A673 (cell line): ENCODE measurements around the gene ZNF3. TPM values are rescaled to one million over a fixed set of nuclear protein-coding genes. Genes with fewer than 3 reads are reported as not detected.

ENCODE experiments used
- BruUV-seq: library from RNA; stranded (reverse); fragments of 400-500 nt; replicated peaks from 2 replicates; lab custom pipeline; 2021; lab: Mats Ljungman, UMichigan
- CTCF ChIA-PET: fragments of 300-600 bp; sonication (Branson Sonifier 250); formaldehyde crosslinking; loops from one replicate; lab custom pipeline; 2022; ENCODE audit warnings: antibody characterized with exemption; lab: Charles Lee
- POLR2A ChIA-PET: fragments of 300-600 bp; sonication (Branson Sonifier 250); formaldehyde crosslinking; loops from one replicate; lab custom pipeline; 2022; ENCODE audit warnings: antibody characterized with exemption; ENCODE audit not compliant: low non-redundant PET; lab: Charles Lee
- DNase-seq: peaks from one replicate; pipeline ENCODE4 v3.0.0-alpha.2; 2015; ENCODE audit warnings: low spot score
- H3K27ac ChIP-seq: fragments of 200-600 bp; sonication (generic); 2 replicates; pipeline ENCODE4 v1.5.1; 2016; ENCODE audit warnings: mixed run types, low read depth, mild to moderate bottlenecking, mixed read lengths, antibody characterized with exemption, low read length; ENCODE audit not compliant: poor library complexity, severe bottlenecking
- H3K27me3 ChIP-seq: fragments of 200-600 bp; sonication (generic); replicated peaks from 2 replicates; pipeline ENCODE4 v1.6.1; 2017; ENCODE audit warnings: mixed run types, low read depth, mild to moderate bottlenecking, mixed read lengths, antibody characterized with exemption, low read length; ENCODE audit not compliant: insufficient read depth, poor library complexity
- H3K36me3 ChIP-seq: fragments of 200-600 bp; sonication (generic); 2 replicates; pipeline ENCODE4 v1.6.1; 2016; ENCODE audit warnings: mixed run types, mild to moderate bottlenecking, mixed read lengths, antibody characterized with exemption, low read length; ENCODE audit not compliant: insufficient read depth, poor library complexity, severe bottlenecking
- H3K4me1 ChIP-seq: fragments of 200-600 bp; sonication (generic); 2 replicates; pipeline ENCODE4 v1.6.1; 2017; ENCODE audit warnings: mixed run types, mild to moderate bottlenecking, mixed read lengths, antibody characterized with exemption, low read length; ENCODE audit not compliant: insufficient read depth, poor library complexity, severe bottlenecking
- H3K4me3 ChIP-seq: fragments of 200-600 bp; sonication (generic); 2 replicates; pipeline ENCODE4 v1.5.1; 2016; ENCODE audit warnings: low read depth, mixed run types, mild to moderate bottlenecking, mixed read lengths, low read length; ENCODE audit not compliant: poor library complexity, severe bottlenecking
- H3K9me3 ChIP-seq: fragments of 200-600 bp; sonication (generic); 2 replicates; pipeline ENCODE4 v1.6.1; 2016; ENCODE audit warnings: mixed run types, low read depth, mild to moderate bottlenecking, mixed read lengths, antibody characterized with exemption, low read length; ENCODE audit not compliant: poor library complexity, severe bottlenecking
- EZH2 ChIP-seq: fragments of 200-600 bp; sonication (generic); IDR thresholded peaks from 2 replicates; pipeline ENCODE4 v1.6.1; 2017; ENCODE audit warnings: borderline replicate concordance, low read depth, mild to moderate bottlenecking, mixed read lengths, antibody characterized with exemption, low read length; ENCODE audit not compliant: poor library complexity, severe bottlenecking
- intact Hi-C: fragments of 100-400 bp; cut with micrococcal nuclease; formaldehyde crosslinking; loops from one replicate; pipeline ENCODE4 v1.10.0; 2022; ENCODE audit not compliant: unreplicated experiment
- total RNA-seq: library from RNA; stranded (reverse); gene quantifications from 2 replicates; pipeline ENCODE4 v1.2.3, GENCODE V29; 2021
- TF ChIP-seq, protein P1 (sequence below): fragments of 300-800, 200-600 bp; sonication (generic); conservative IDR thresholded peaks from 2 replicates; pipeline ENCODE4 v1.5.1; 2017; ENCODE audit warnings: low read depth, mild to moderate bottlenecking, antibody characterized with exemption, low read length, moderate library complexity, mixed read lengths

The ZNF3 gene
- total RNA-seq, 1 experiment from 2014 or later, result 50.2 TPM

DNA sequence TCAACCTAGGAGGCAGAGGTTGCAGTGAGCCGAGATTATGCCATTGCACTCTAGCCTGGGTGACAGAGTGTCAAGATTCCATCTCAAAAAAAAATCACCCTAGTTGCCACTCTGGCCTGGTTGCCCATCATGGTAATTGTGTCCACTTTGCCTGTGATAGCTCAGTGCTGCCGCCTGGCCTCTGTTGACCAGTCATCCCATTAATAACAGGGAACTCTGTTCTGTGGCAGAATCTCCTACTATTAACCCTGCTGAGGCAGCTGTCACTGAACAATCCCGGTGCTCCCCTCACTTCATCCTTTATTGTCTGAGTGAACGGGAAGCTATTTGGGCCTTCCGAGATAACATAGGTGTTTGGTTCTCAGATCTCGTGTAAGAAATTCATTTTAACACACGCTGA, 14.6 kb downstream of the ZNF3 start:
- ChIA-PET POLR2A (no interaction called here), CTCF (no interaction called here)
- no TSS peak for BruUV-seq
- no peaks in the 10 kb centered on the region for H3K4me1 ChIP-seq
- DNase-seq, result no peak
- peaks cover 25% of the 10 kb centered on the region for H3K9me3 ChIP-seq
- intact Hi-C loops, result no loop called here
- TF ChIP-seq, protein P1, sequence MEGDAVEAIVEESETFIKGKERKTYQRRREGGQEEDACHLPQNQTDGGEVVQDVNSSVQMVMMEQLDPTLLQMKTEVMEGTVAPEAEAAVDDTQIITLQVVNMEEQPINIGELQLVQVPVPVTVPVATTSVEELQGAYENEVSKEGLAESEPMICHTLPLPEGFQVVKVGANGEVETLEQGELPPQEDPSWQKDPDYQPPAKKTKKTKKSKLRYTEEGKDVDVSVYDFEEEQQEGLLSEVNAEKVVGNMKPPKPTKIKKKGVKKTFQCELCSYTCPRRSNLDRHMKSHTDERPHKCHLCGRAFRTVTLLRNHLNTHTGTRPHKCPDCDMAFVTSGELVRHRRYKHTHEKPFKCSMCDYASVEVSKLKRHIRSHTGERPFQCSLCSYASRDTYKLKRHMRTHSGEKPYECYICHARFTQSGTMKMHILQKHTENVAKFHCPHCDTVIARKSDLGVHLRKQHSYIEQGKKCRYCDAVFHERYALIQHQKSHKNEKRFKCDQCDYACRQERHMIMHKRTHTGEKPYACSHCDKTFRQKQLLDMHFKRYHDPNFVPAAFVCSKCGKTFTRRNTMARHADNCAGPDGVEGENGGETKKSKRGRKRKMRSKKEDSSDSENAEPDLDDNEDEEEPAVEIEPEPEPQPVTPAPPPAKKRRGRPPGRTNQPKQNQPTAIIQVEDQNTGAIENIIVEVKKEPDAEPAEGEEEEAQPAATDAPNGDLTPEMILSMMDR, result no peak
- no peaks in the 10 kb centered on the region for H3K27me3 ChIP-seq
- H3K27ac ChIP-seq, result no peak overlapping the region
- H3K36me3 ChIP-seq, result peaks cover 52% of the 10 kb centered on the region
- no peak overlapping the region for H3K4me3 ChIP-seq

GRCh38 chr7:100065452-100066186, 15.9 kb downstream of the ZNF3 start:
- no peak for DNase-seq
- H3K36me3 ChIP-seq, result peaks cover 46% of the 10 kb centered on the region
- BruUV-seq, result TSS peak; percentile 1
- no peak overlapping the region for H3K27ac ChIP-seq
- CTCF ChIA-PET, result no interaction called here
- H3K4me3 ChIP-seq, result no peak overlapping the region
- H3K4me1 ChIP-seq, result no peaks in the 10 kb centered on the region
- intact Hi-C loops, result no loop called here
- TF ChIP-seq, protein P1, result no peak
- no peak for TF ChIP-seq EZH2
- no peaks in the 10 kb centered on the region for H3K27me3 ChIP-seq
- POLR2A ChIA-PET, result no interaction called here
- H3K9me3 ChIP-seq, result peaks cover 12% of the 10 kb centered on the region

- Histone ChIP-seq H3K36me3 (peaks cover 35% of the 10 kb centered on the region), H3K4me3 (no peak overlapping the region), H3K27ac (no peak overlapping the region), H3K9me3 (no peaks in the 10 kb centered on the region), H3K4me1 (no peaks in the 10 kb centered on the region), H3K27me3 (no peaks in the 10 kb centered on the region)
- no TSS peak for BruUV-seq
- ChIA-PET POLR2A (no interaction called here), CTCF (no interaction called here)
- no peak for DNase-seq
- no peak for TF ChIP-seq EZH2
- TF ChIP-seq, protein P1, result no peak
- intact Hi-C loops, result no loop called here
Measured at GRCh38 chr7:100064162-100064561, 17.4 kb downstream of the ZNF3 start.
